ENCODE data around the gene GSG1L.
A peak's percentile ranks its signal among the peaks of the same experiment; 100 is the strongest.

Gene GSG1L

GRCh38 chr16:27801289-27801945, 262.1 kb downstream of the GSG1L start:
- peaks cover 3% of the 10 kb centered on the region for H3K4me1 Mint-ChIP-seq
- no peaks in the 10 kb centered on the region for H3K9me3 Mint-ChIP-seq
- no peak for DNase-seq
- H3K27ac Mint-ChIP-seq: no peak overlapping the region
- no peaks in the 10 kb centered on the region for H3K36me3 Mint-ChIP-seq
- H3K27me3 Mint-ChIP-seq: peaks cover 5% of the 10 kb centered on the region
- CTCF ChIA-PET: interaction anchor here (1.0 kb wide), 1 partner anchor 14 kb away, joined by 3 read pairs; no protein-coding TSS in a partner anchor
- H3K4me3 Mint-ChIP-seq: no peak overlapping the region

DNA sequence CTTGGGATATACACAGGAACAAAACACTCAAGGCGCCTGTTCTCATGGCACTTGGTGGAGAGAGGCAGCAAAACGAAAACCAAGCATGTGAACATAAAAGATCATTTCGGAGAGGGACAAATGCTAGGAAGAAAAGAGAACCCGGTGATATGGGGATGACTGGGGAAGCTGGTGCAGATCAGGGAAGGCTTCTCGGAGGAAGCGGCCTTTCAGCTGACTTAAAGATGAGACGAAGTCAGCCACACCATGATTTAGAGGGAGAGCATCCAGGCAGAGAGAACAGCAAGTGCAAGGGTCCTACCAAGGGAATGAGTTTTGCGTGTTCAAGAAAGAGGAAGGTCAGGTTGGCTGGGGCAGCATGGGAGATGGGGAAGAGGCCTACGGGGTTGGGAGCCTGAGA, 262.7 kb downstream of the GSG1L start:
- no peaks in the 10 kb centered on the region for H3K9me3 Mint-ChIP-seq
- no peaks in the 10 kb centered on the region for H3K36me3 Mint-ChIP-seq
- DNase-seq: no peak
- H3K27ac Mint-ChIP-seq: no peak overlapping the region
- CTCF ChIA-PET: no interaction called here
- H3K27me3 Mint-ChIP-seq: peaks cover 5% of the 10 kb centered on the region
- no peak overlapping the region for H3K4me3 Mint-ChIP-seq
- H3K4me1 Mint-ChIP-seq: peaks cover 3% of the 10 kb centered on the region

DNA sequence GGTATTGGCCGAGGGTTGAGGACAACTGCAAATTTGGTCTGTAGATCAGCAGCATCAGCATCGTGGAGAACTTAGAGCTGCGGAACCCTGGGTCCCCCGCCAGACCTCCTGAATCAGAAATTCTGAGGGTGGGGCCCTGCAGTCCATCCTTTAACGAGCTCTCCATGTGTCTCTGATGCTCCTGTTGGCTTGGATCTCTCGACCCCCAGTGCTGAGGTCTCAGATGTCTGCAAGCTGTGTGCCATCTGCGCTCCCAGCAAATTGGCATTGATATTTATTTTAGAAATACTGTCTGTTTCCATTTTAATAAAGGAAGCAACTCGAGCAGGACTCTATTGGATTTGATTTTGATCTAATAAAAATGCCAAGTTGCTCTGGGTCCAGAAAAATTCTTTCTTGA, 263.6 kb downstream of the GSG1L start:
- Mint-ChIP-seq H3K27me3 (peaks cover 5% of the 10 kb centered on the region), H3K4me3 (no peak overlapping the region), H3K9me3 (no peaks in the 10 kb centered on the region), H3K4me1 (peaks cover 3% of the 10 kb centered on the region), H3K36me3 (no peaks in the 10 kb centered on the region), H3K27ac (no peak overlapping the region)
- CTCF ChIA-PET: no interaction called here
- DNase-seq: no peak

DNA sequence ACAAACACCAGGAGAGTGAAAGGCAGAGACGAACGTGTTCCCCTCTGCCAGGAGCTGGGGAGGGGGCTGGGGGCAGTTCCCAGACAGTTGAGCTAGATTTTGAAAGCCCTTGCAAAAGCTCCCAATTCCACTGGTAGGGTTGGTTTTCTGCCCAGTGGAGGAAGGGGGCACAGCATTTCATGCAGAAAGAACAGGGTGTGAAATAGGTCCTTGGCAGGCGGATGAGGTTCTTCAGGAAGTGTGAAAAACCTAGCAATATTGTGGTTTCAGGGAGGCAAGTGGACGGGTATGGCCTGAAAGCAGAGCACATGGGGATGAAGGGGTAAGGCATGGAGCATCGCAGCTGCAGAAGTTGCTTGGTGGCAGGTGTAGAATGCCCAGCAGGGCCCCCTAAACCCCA, 265.3 kb downstream of the GSG1L start:
- no peaks in the 10 kb centered on the region for H3K4me1 Mint-ChIP-seq
- DNase-seq: no peak

GRCh38 chr16:27795992-27796614, 267.4 kb downstream of the GSG1L start:
- Mint-ChIP-seq H3K4me1 (no peaks in the 10 kb centered on the region), H3K36me3 (no peaks in the 10 kb centered on the region), H3K27ac (no peak overlapping the region), H3K4me3 (no peak overlapping the region), H3K9me3 (no peaks in the 10 kb centered on the region), H3K27me3 (no peaks in the 10 kb centered on the region)
- DNase-seq: peak; percentile 71
- CTCF ChIA-PET: no interaction called here

More for the DNA sequence above, 265.3 kb downstream of the GSG1L start:
- Mint-ChIP-seq H3K27me3 (peaks cover 5% of the 10 kb centered on the region), H3K27ac (no peak overlapping the region), H3K4me3 (no peak overlapping the region), H3K36me3 (no peaks in the 10 kb centered on the region), H3K9me3 (no peaks in the 10 kb centered on the region)
- CTCF ChIA-PET: no interaction called here

- H3K9me3 Mint-ChIP-seq: no peaks in the 10 kb centered on the region
- H3K36me3 Mint-ChIP-seq: no peaks in the 10 kb centered on the region
- H3K27me3 Mint-ChIP-seq: no peaks in the 10 kb centered on the region
- H3K4me1 Mint-ChIP-seq: no peaks in the 10 kb centered on the region
- DNase-seq: no peak
- no peak overlapping the region for H3K4me3 Mint-ChIP-seq
- no peak overlapping the region for H3K27ac Mint-ChIP-seq
- CTCF ChIA-PET: no interaction called here
Measured at GRCh38 chr16:27793249-27793622, 270.3 kb downstream of the GSG1L start.

GRCh38 chr16:27792486-27793248, 270.8 kb downstream of the GSG1L start:
- Mint-ChIP-seq H3K4me1 (no peaks in the 10 kb centered on the region), H3K36me3 (no peaks in the 10 kb centered on the region), H3K4me3 (no peak overlapping the region), H3K27me3 (no peaks in the 10 kb centered on the region), H3K9me3 (no peaks in the 10 kb centered on the region), H3K27ac (no peak overlapping the region)
- CTCF ChIA-PET: no interaction called here
- DNase-seq: no peak

DNA sequence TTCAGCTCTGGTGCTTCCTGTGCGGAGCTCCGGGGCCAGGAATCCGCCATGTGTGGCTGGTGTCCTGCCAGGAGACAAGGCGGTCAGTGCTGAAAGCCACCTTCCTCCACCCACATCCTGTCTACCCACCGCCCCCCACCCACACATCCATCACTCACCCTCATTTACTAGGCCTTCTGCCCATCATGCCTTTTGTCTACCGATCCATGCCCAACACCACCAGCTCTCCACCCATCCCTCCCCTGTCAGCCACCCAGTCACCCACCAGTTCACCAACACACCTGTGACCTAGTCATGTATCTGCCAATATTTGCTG, 272.2 kb downstream of the GSG1L start:
- H3K4me3 Mint-ChIP-seq: no peak overlapping the region
- no peaks in the 10 kb centered on the region for H3K27me3 Mint-ChIP-seq
- DNase-seq: no peak
- H3K4me1 Mint-ChIP-seq: no peaks in the 10 kb centered on the region
- no peaks in the 10 kb centered on the region for H3K36me3 Mint-ChIP-seq
- CTCF ChIA-PET: no interaction called here
- H3K27ac Mint-ChIP-seq: no peak overlapping the region
- no peaks in the 10 kb centered on the region for H3K9me3 Mint-ChIP-seq

DNA sequence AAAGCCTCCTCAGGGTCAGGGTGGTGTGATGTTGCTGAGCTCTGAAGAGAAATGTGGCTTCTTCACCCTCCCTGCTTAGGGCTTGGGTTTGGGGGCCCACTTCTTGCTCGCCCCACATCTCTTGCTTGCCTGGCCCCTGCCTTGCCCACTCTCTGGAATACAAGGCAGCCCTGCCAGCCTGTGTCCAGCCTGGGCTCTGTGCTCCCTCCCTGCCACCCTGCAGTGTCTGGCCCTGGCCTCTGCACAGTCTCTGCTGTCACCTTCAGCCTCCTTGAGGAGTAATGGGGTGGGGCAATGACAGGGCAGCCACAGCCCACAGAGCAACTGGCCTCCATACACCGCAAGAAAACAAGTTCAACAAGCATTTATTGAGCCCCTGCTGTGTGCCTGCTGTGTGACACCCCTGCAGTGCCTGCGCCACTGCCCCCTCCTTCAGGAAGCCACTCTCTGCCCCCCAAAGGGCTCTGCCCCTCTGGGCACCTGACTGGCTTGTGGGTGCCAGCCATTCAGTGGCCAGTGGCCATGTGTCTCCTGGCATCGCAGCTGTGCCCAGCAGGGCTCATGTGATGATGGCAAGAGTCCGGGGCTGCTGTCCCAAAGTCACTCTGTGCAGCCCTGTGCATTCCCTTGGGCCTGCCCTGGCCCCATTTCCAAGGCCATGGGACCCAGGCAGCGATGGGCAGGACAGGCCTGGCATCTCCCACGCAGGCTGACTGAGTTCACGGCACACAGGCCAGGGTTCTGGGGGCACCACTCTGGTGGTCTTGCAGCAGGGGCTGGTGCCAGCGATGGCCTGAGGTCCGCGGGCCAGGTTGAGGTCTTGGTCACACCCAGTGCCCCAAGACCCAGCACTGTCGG, 272.7 kb downstream of the GSG1L start:
- Mint-ChIP-seq H3K27ac (no peak overlapping the region), H3K4me1 (no peaks in the 10 kb centered on the region), H3K27me3 (no peaks in the 10 kb centered on the region), H3K9me3 (no peaks in the 10 kb centered on the region), H3K4me3 (no peak overlapping the region), H3K36me3 (no peaks in the 10 kb centered on the region)
- no peak for DNase-seq
- CTCF ChIA-PET: no interaction called here

- no peak overlapping the region for H3K4me3 Mint-ChIP-seq
- no peaks in the 10 kb centered on the region for H3K4me1 Mint-ChIP-seq
- H3K27ac Mint-ChIP-seq: no peak overlapping the region
- no peaks in the 10 kb centered on the region for H3K27me3 Mint-ChIP-seq
- DNase-seq: no peak
- H3K36me3 Mint-ChIP-seq: no peaks in the 10 kb centered on the region
- no peaks in the 10 kb centered on the region for H3K9me3 Mint-ChIP-seq
- CTCF ChIA-PET: no interaction called here
Measured at GRCh38 chr16:27789595-27790241, 273.8 kb downstream of the GSG1L start.

DNA sequence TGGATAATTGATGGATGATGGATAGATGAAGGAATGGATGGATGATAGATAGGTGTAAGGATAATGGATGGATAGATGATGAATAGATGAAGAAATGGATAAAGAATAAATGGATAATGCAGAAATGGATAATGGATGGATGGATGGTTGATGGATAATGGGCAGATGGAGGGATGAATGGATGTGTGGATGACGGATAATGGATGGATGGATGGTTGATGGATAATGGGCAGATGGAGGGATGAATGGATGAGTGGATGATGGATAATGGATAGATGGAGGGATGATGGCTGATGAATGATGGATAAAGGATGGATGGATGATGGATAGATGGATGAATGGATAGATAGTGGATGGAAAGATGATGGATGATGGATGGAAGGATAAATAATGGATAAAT, 274.4 kb downstream of the GSG1L start:
- H3K36me3 Mint-ChIP-seq: no peaks in the 10 kb centered on the region
- H3K4me1 Mint-ChIP-seq: no peaks in the 10 kb centered on the region
- CTCF ChIA-PET: no interaction called here
- H3K9me3 Mint-ChIP-seq: no peaks in the 10 kb centered on the region
- no peak overlapping the region for H3K4me3 Mint-ChIP-seq
- DNase-seq: no peak
- H3K27me3 Mint-ChIP-seq: no peaks in the 10 kb centered on the region
- H3K27ac Mint-ChIP-seq: no peak overlapping the region

GRCh38 chr16:27787665-27788064, 275.8 kb downstream of the GSG1L start:
- no peaks in the 10 kb centered on the region for H3K9me3 Mint-ChIP-seq
- H3K36me3 Mint-ChIP-seq: no peaks in the 10 kb centered on the region
- no peaks in the 10 kb centered on the region for H3K4me1 Mint-ChIP-seq
- H3K4me3 Mint-ChIP-seq: no peak overlapping the region
- no peak overlapping the region for H3K27ac Mint-ChIP-seq
- CTCF ChIA-PET: interaction anchor here (0.7 kb wide), 1 partner anchor 14 kb away, joined by 3 read pairs; no protein-coding TSS in a partner anchor
- no peak for DNase-seq
- no peaks in the 10 kb centered on the region for H3K27me3 Mint-ChIP-seq

- no peak for DNase-seq
- no peak overlapping the region for H3K4me3 Mint-ChIP-seq
- no peaks in the 10 kb centered on the region for H3K9me3 Mint-ChIP-seq
- H3K36me3 Mint-ChIP-seq: no peaks in the 10 kb centered on the region
- no peaks in the 10 kb centered on the region for H3K27me3 Mint-ChIP-seq
- no peaks in the 10 kb centered on the region for H3K4me1 Mint-ChIP-seq
- CTCF ChIA-PET: no interaction called here
- H3K27ac Mint-ChIP-seq: no peak overlapping the region
Measured at GRCh38 chr16:27786923-27787625, 276.4 kb downstream of the GSG1L start.
